OCI-LY7 (cell line): Measurements from ENCODE around the gene ANKRD27.

Experiments
- EZH2phosphoT487 ChIP-seq: fragments of 200-600 bp; sonication (generic); IDR thresholded peaks from 2 replicates; pipeline ENCODE4 v1.6.1; 2018; ENCODE audit warnings: low read depth, borderline replicate concordance, mild to moderate bottlenecking, mixed run types, antibody characterized with exemption, low read length, moderate library complexity, mixed read lengths
- TF ChIP-seq, protein P1 (sequence below): fragments of 200-600 bp; sonication (generic); conservative IDR thresholded peaks from 2 replicates; pipeline ENCODE4 v1.5.1; 2014; ENCODE audit warnings: mild to moderate bottlenecking, antibody characterized with exemption, low read length, moderate library complexity, mixed read lengths

DNA sequence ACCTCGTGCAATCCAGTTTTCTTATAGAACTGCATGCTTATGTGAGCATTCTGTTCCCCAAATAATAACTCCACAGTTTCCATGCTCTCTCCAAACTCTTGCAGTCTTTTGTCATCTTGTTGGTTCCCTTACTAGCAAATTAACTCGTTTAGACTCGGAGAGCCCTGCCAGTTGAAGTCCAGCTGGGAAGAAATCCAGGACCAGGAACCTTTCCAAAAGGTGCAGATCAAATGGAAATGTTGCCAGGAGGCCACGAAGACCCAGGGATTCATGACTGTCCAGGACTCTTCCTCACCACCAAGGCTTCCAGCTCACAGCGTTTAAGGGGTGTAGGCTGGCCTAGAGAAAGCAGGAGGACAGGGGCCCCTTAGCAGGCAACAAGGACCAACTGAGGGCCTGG, 42.5 kb upstream of the ANKRD27 start:
- TF ChIP-seq, protein P1, sequence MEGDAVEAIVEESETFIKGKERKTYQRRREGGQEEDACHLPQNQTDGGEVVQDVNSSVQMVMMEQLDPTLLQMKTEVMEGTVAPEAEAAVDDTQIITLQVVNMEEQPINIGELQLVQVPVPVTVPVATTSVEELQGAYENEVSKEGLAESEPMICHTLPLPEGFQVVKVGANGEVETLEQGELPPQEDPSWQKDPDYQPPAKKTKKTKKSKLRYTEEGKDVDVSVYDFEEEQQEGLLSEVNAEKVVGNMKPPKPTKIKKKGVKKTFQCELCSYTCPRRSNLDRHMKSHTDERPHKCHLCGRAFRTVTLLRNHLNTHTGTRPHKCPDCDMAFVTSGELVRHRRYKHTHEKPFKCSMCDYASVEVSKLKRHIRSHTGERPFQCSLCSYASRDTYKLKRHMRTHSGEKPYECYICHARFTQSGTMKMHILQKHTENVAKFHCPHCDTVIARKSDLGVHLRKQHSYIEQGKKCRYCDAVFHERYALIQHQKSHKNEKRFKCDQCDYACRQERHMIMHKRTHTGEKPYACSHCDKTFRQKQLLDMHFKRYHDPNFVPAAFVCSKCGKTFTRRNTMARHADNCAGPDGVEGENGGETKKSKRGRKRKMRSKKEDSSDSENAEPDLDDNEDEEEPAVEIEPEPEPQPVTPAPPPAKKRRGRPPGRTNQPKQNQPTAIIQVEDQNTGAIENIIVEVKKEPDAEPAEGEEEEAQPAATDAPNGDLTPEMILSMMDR = no peak
- TF ChIP-seq EZH2phosphoT487 = no peak
